RPMI7951 (cell line): ENCODE data around the gene LPAR1. TPM values are rescaled to one million over a fixed set of nuclear protein-coding genes. Genes with fewer than 3 reads are reported as not detected.
"Not testable (repeated sequence)": the region's sequence is repeated elsewhere in the genome, so short reads cannot be mapped to it uniquely, and the experiment has no call there.

Experiments used
- DNase-seq: peaks from one replicate; pipeline ENCODE4 v3.0.0-alpha.2; 2012; ENCODE audit warnings: low read depth
- total RNA-seq: library from RNA; depleted of rRNA; stranded (reverse); fragments of >200 nt; shearing (Covaris generic); gene quantifications from 2 replicates; pipeline ENCODE4 v1.2.3, GENCODE V29; 2014; rRNA removed

Gene LPAR1
- 69.0 and 74.6 TPM in 2 replicates for total RNA-seq

GRCh38 chr9:111038331-111039230 lies at the start of gene LPAR1:
Gene LPAR1 (minus strand): TSS chr9:111038470. CDS start chr9:110972117, 66,353 bp downstream.
- DNase-seq: peak; percentile 72

- DNase-seq: peak; percentile 36
Measured at GRCh38 chr9:111078391-111079038, 40.2 kb upstream of the LPAR1 start.

GRCh38 chr9:111076519-111076918 lies 38.2 kb upstream of the LPAR1 start:
- no peak for DNase-seq

- no peak for DNase-seq
Measured at GRCh38 chr9:111076042-111076441, 37.8 kb upstream of the LPAR1 start.

GRCh38 chr9:111074395-111074794 lies 36.1 kb upstream of the LPAR1 start:
- no peak for DNase-seq

GRCh38 chr9:111069183-111069582 lies 30.9 kb upstream of the LPAR1 start:
- DNase-seq: no peak

GRCh38 chr9:111068771-111069170 lies 30.5 kb upstream of the LPAR1 start:
- DNase-seq: peak; percentile 78

GRCh38 chr9:111068383-111068730 lies 30.1 kb upstream of the LPAR1 start:
- peak; percentile 46 for DNase-seq

GRCh38 chr9:111066468-111066867 lies 28.2 kb upstream of the LPAR1 start:
- DNase-seq: peak; percentile 36

- no peak for DNase-seq
Measured at GRCh38 chr9:111065414-111065813, 27.1 kb upstream of the LPAR1 start.

GRCh38 chr9:111064160-111064837 lies 26.0 kb upstream of the LPAR1 start:
- DNase-seq: no peak

GRCh38 chr9:111063332-111063731 lies 25.1 kb upstream of the LPAR1 start:
- no peak for DNase-seq

- peak; percentile 59 for DNase-seq
Measured at GRCh38 chr9:111058166-111058565, 19.9 kb upstream of the LPAR1 start.

GRCh38 chr9:111056538-111056937 lies 18.3 kb upstream of the LPAR1 start:
- peak; percentile 90 for DNase-seq

- peak; percentile 78 for DNase-seq
Measured at GRCh38 chr9:111052791-111053190, 14.5 kb upstream of the LPAR1 start.

- DNase-seq: peak; percentile 55
Measured at GRCh38 chr9:111051400-111051799, 13.1 kb upstream of the LPAR1 start.

- no peak for DNase-seq
Measured at GRCh38 chr9:111050819-111051218, 12.5 kb upstream of the LPAR1 start.

GRCh38 chr9:111047287-111047686 lies 9.0 kb upstream of the LPAR1 start:
- DNase-seq: not testable (repeated sequence)

GRCh38 chr9:111041902-111042301 lies 3.6 kb upstream of the LPAR1 start:
- peak; percentile 79 for DNase-seq

GRCh38 chr9:111040494-111040893 lies 2.2 kb upstream of the LPAR1 start:
- DNase-seq: no peak

GRCh38 chr9:111039231-111039906 lies 1.1 kb upstream of the LPAR1 start:
- DNase-seq: no peak
